Neural progenitor cell (in vitro differentiated cells): ENCODE data around the gene RGS10. TPM values are rescaled to one million over a fixed set of nuclear protein-coding genes. Genes with fewer than 3 reads are reported as not detected.
A peak's percentile ranks its signal among the peaks of the same experiment; 100 is the strongest.

Experiments
- DNase-seq: peaks from one replicate; pipeline ENCODE4 v3.0.0-alpha.2; 2016; ENCODE audit warnings: low spot score
- H2AFZ ChIP-seq: fragments of 200-600 bp; sonication (generic); replicated peaks from 2 replicates; pipeline ENCODE4 v1.6.1; 2016; ENCODE audit warnings: antibody characterized with exemption
- H3F3A ChIP-seq: fragments of 200-600 bp; sonication (generic); 2 replicates; pipeline ENCODE4 v1.6.1; 2016; ENCODE audit warnings: antibody characterized with exemption, low read depth
- H3K27ac ChIP-seq: fragments of 200-600 bp; sonication (generic); 2 replicates; pipeline ENCODE4 v1.5.1; 2016; ENCODE audit warnings: mild to moderate bottlenecking
- H3K27me3 ChIP-seq: fragments of 200-600 bp; sonication (generic); 2 replicates; pipeline ENCODE4 v1.6.1; 2016; ENCODE audit warnings: mild to moderate bottlenecking, moderate library complexity
- H3K36me3 ChIP-seq: fragments of 200-600 bp; sonication (generic); 2 replicates; pipeline ENCODE4 v1.5.1; 2016
- H3K4me1 ChIP-seq: fragments of 200-600 bp; sonication (generic); 2 replicates; pipeline ENCODE4 v1.6.1; 2016; ENCODE audit warnings: mixed run types
- H3K4me2 ChIP-seq: fragments of 200-600 bp; sonication (generic); 2 replicates; pipeline ENCODE4 v1.6.1; 2016
- H3K4me3 ChIP-seq: fragments of 200-600 bp; sonication (generic); 2 replicates; pipeline ENCODE4 v1.5.1; 2016
- H3K79me2 ChIP-seq: fragments of 200-600 bp; sonication (generic); 2 replicates; pipeline ENCODE4 v1.6.1; 2016; ENCODE audit warnings: low read depth
- H3K9ac ChIP-seq: fragments of 200-600 bp; sonication (generic); 2 replicates; pipeline ENCODE4 v1.6.1; 2016
- H3K9me3 ChIP-seq: fragments of 200-600 bp; sonication (generic); 2 replicates; pipeline ENCODE4 v1.5.1; 2016; ENCODE audit warnings: low read depth
- H4K20me1 ChIP-seq: fragments of 200-600 bp; sonication (generic); 2 replicates; pipeline ENCODE4 v1.6.1; 2016; ENCODE audit warnings: low read depth
- H3K27ac Mint-ChIP-seq: 3 replicates; pipeline ENCODE4 v1.8.0; 2021; ENCODE audit warnings: mixed read lengths
- H3K27me3 Mint-ChIP-seq: 2 replicates; pipeline ENCODE4 v1.8.0; 2022; ENCODE audit warnings: low read depth, mild to moderate bottlenecking, inconsistent platforms, moderate library complexity, mixed read lengths; ENCODE audit not compliant: insufficient read depth
- H3K36me3 Mint-ChIP-seq: 3 replicates; pipeline ENCODE4 v1.8.0; 2021; ENCODE audit warnings: mixed read lengths
- H3K4me1 Mint-ChIP-seq: 3 replicates; pipeline ENCODE4 v1.8.0; 2021; ENCODE audit warnings: mixed read lengths
- H3K4me3 Mint-ChIP-seq: 3 replicates; pipeline ENCODE4 v1.8.0; 2021; ENCODE audit warnings: mild to moderate bottlenecking, moderate library complexity, mixed read lengths
- H3K9me3 Mint-ChIP-seq: 3 replicates; pipeline ENCODE4 v1.8.0; 2020; ENCODE audit warnings: mixed read lengths
- CTCF ChIP-seq: fragments of 200-600 bp; sonication (generic); IDR thresholded peaks from 2 replicates; pipeline ENCODE4 v1.5.1; 2017; ENCODE audit warnings: antibody characterized with exemption, mild to moderate bottlenecking
- EZH2 ChIP-seq: fragments of 200-600 bp; sonication (generic); IDR thresholded peaks from 2 replicates; pipeline ENCODE4 v1.6.1; 2017; ENCODE audit warnings: antibody characterized with exemption, mild to moderate bottlenecking, moderate library complexity
- EZH2phosphoT487 ChIP-seq: fragments of 200-600 bp; sonication (generic); IDR thresholded peaks from 2 replicates; pipeline ENCODE4 v1.6.1; 2017; ENCODE audit warnings: antibody characterized with exemption
- total RNA-seq: library from RNA; depleted of rRNA; stranded (reverse); fragments of >200 nt; gene quantifications from 2 replicates; pipeline ENCODE4 v1.2.3, GENCODE V29; 2015; ENCODE audit warnings: low replicate concordance

The RGS10 gene
- total RNA-seq, 1 donor from 2014 or later = 12.0 TPM

- H4K20me1 ChIP-seq = peaks cover 11% of the 10 kb centered on the region
- no peak overlapping the region for H3K9ac ChIP-seq
- H3K27me3 Mint-ChIP-seq = peaks cover 30% of the 10 kb centered on the region
- H2AFZ ChIP-seq = peak overlapping the region; percentile 81
- no peak overlapping the region for H3K27ac ChIP-seq
- H3K36me3 ChIP-seq = no peaks in the 10 kb centered on the region
- H3K79me2 ChIP-seq = no peaks in the 10 kb centered on the region
- H3K36me3 Mint-ChIP-seq = peaks cover 2% of the 10 kb centered on the region
- DNase-seq = peak; percentile 73
- H3K4me1 ChIP-seq = peaks cover 15% of the 10 kb centered on the region
- H3K9me3 ChIP-seq = no peaks in the 10 kb centered on the region
- H3K27ac Mint-ChIP-seq = peak overlapping the region; percentile 68
- H3K9me3 Mint-ChIP-seq = no peaks in the 10 kb centered on the region
- peak overlapping the region; percentile 94 for H3K4me2 ChIP-seq
- TF ChIP-seq EZH2phosphoT487 (no peak), EZH2 (no peak), CTCF (peak; percentile 38)
- H3K4me1 Mint-ChIP-seq = peaks cover 23% of the 10 kb centered on the region
- H3K4me3 Mint-ChIP-seq = peak overlapping the region; percentile 92
- peak overlapping the region; percentile 64 for H3K4me3 ChIP-seq
- peaks cover 56% of the 10 kb centered on the region for H3K27me3 ChIP-seq
- H3F3A ChIP-seq = peaks cover 24% of the 10 kb centered on the region
Measured at GRCh38 chr10:119542988-119543813, 682 bp upstream of the RGS10 start.

- H3K9me3 Mint-ChIP-seq = no peaks in the 10 kb centered on the region
- H3K27me3 Mint-ChIP-seq = peaks cover 36% of the 10 kb centered on the region
- Histone ChIP-seq H2AFZ (peak overlapping the region; percentile 81), H3K27ac (no peak overlapping the region), H3K36me3 (no peaks in the 10 kb centered on the region), H3K4me1 (peaks cover 15% of the 10 kb centered on the region), H3K27me3 (peaks cover 56% of the 10 kb centered on the region), H3F3A (peaks cover 24% of the 10 kb centered on the region), H3K9ac (no peak overlapping the region), H3K4me3 (peak overlapping the region; percentile 64), H4K20me1 (peaks cover 11% of the 10 kb centered on the region), H3K79me2 (no peaks in the 10 kb centered on the region), H3K4me2 (peak overlapping the region; percentile 94), H3K9me3 (no peaks in the 10 kb centered on the region)
- TF ChIP-seq EZH2 (peak; percentile 85), CTCF (no peak), EZH2phosphoT487 (peak; percentile 77)
- peaks cover 22% of the 10 kb centered on the region for H3K4me1 Mint-ChIP-seq
- peak overlapping the region; percentile 73 for H3K4me3 Mint-ChIP-seq
- H3K27ac Mint-ChIP-seq = no peak overlapping the region
- H3K36me3 Mint-ChIP-seq = peaks cover 2% of the 10 kb centered on the region
- DNase-seq = no peak
Measured at GRCh38 chr10:119541459-119542356, 811 bp downstream of the RGS10 start.

- no peak overlapping the region for H2AFZ ChIP-seq
- TF ChIP-seq CTCF (no peak), EZH2phosphoT487 (no peak), EZH2 (no peak)
- no peaks in the 10 kb centered on the region for H3K9me3 ChIP-seq
- Mint-ChIP-seq H3K27me3 (peaks cover 36% of the 10 kb centered on the region), H3K9me3 (no peaks in the 10 kb centered on the region), H3K4me3 (peak overlapping the region; percentile 73), H3K36me3 (peaks cover 2% of the 10 kb centered on the region), H3K27ac (no peak overlapping the region), H3K4me1 (peaks cover 25% of the 10 kb centered on the region)
- H3K27ac ChIP-seq = no peak overlapping the region
- peak overlapping the region; percentile 94 for H3K4me2 ChIP-seq
- H3K4me3 ChIP-seq = no peak overlapping the region
- peaks cover 11% of the 10 kb centered on the region for H4K20me1 ChIP-seq
- H3F3A ChIP-seq = peaks cover 24% of the 10 kb centered on the region
- no peak overlapping the region for H3K9ac ChIP-seq
- peaks cover 56% of the 10 kb centered on the region for H3K27me3 ChIP-seq
- H3K4me1 ChIP-seq = peaks cover 15% of the 10 kb centered on the region
- no peaks in the 10 kb centered on the region for H3K36me3 ChIP-seq
- DNase-seq = no peak
- H3K79me2 ChIP-seq = no peaks in the 10 kb centered on the region
Measured at GRCh38 chr10:119541046-119541445, 1.5 kb downstream of the RGS10 start.
